ENCODE data around the gene FAM3C.

- no peak for TF ChIP-seq CTCF (IDR thresholded peaks at IDR 0.05; ENCODE audit: borderline replicate concordance, extremely low read depth, low read length, poor library complexity, severe bottlenecking)
- TF ChIP-seq EZH2 (IDR thresholded peaks at IDR 0.05; ENCODE audit: borderline replicate concordance, low read depth, low read length, severe bottlenecking): no peak
Observed at GRCh38 chr7:121437470-121437869, 41.4 kb upstream of the FAM3C start.

Measured in DND-41 (cell line).